ENCODE measurements around the gene TAOK3. TPM values are rescaled to one million over a fixed set of nuclear protein-coding genes. Genes with fewer than 3 reads are reported as not detected.

The TAOK3 gene
- total RNA-seq, 1 donor from 2014 or later, result 1.1 TPM

GRCh38 chr12:118402251-118402650 is 29.5 kb upstream of the TAOK3 start:
- no peaks in the 10 kb centered on the region for H3K9me3 Mint-ChIP-seq
- peaks cover 3% of the 10 kb centered on the region for H3K36me3 ChIP-seq

GRCh38 chr12:118398940-118399339 is 26.2 kb upstream of the TAOK3 start:
- Histone ChIP-seq H3K27me3 (no peaks in the 10 kb centered on the region), H3K9ac (no peak overlapping the region), H3K4me2 (no peak overlapping the region), H2AFZ (replicated peaks) (no peak overlapping the region), H3K4me3 (no peak overlapping the region), H3F3A (ENCODE audit: low read depth) (no peaks in the 10 kb centered on the region), H3K9me3 (ENCODE audit: low read depth) (no peaks in the 10 kb centered on the region), H4K20me1 (ENCODE audit: low read depth) (peaks cover 5% of the 10 kb centered on the region), H3K36me3 (no peaks in the 10 kb centered on the region), H3K27ac (no peak overlapping the region), H3K79me2 (ENCODE audit: low read depth) (no peaks in the 10 kb centered on the region), H3K4me1 (no peaks in the 10 kb centered on the region)
- peaks cover 29% of the 10 kb centered on the region for H3K36me3 Mint-ChIP-seq
- no peaks in the 10 kb centered on the region for H3K4me1 Mint-ChIP-seq
- H3K27me3 Mint-ChIP-seq (ENCODE audit: insufficient read depth, low read depth), result no peaks in the 10 kb centered on the region
- no peak overlapping the region for H3K27ac Mint-ChIP-seq
- TF ChIP-seq EZH2 (IDR thresholded peaks at IDR 0.05), result no peak
- TF ChIP-seq EZH2phosphoT487 (IDR thresholded peaks at IDR 0.05), result no peak
- TF ChIP-seq CTCF (IDR thresholded peaks at IDR 0.05), result no peak
- no peaks in the 10 kb centered on the region for H3K9me3 Mint-ChIP-seq
- no peak overlapping the region for H3K4me3 Mint-ChIP-seq
- no peak for DNase-seq (ENCODE audit: low spot score)

More at GRCh38 chr12:118402251-118402650, 29.5 kb upstream of the TAOK3 start:
- H3K4me3 ChIP-seq, result no peak overlapping the region
- no peak for TF ChIP-seq EZH2phosphoT487 (IDR thresholded peaks at IDR 0.05)
- no peak for TF ChIP-seq CTCF (IDR thresholded peaks at IDR 0.05)
- TF ChIP-seq EZH2 (IDR thresholded peaks at IDR 0.05), result no peak
- peaks cover 12% of the 10 kb centered on the region for H4K20me1 ChIP-seq (ENCODE audit: low read depth)
- Mint-ChIP-seq H3K27ac (no peak overlapping the region), H3K27me3 (ENCODE audit: insufficient read depth, low read depth) (no peaks in the 10 kb centered on the region), H3K36me3 (peaks cover 22% of the 10 kb centered on the region), H3K4me1 (no peaks in the 10 kb centered on the region), H3K4me3 (no peak overlapping the region)
- H3K4me2 ChIP-seq, result no peak overlapping the region
- H2AFZ ChIP-seq (replicated peaks), result no peak overlapping the region
- H3K27me3 ChIP-seq, result no peaks in the 10 kb centered on the region
- H3K9me3 ChIP-seq (ENCODE audit: low read depth), result no peaks in the 10 kb centered on the region
- H3K9ac ChIP-seq, result no peak overlapping the region
- no peak overlapping the region for H3K27ac ChIP-seq
- no peaks in the 10 kb centered on the region for H3K79me2 ChIP-seq (ENCODE audit: low read depth)
- H3K4me1 ChIP-seq, result no peaks in the 10 kb centered on the region
- H3F3A ChIP-seq (ENCODE audit: low read depth), result peaks cover 7% of the 10 kb centered on the region
- DNase-seq (ENCODE audit: low spot score), result no peak

GRCh38 chr12:118398524-118398923 is 25.8 kb upstream of the TAOK3 start:
- no peaks in the 10 kb centered on the region for H3K36me3 ChIP-seq

More at GRCh38 chr12:118398524-118398923, 25.8 kb upstream of the TAOK3 start:
- Mint-ChIP-seq H3K36me3 (peaks cover 29% of the 10 kb centered on the region), H3K4me1 (no peaks in the 10 kb centered on the region), H3K27ac (no peak overlapping the region), H3K27me3 (ENCODE audit: insufficient read depth, low read depth) (no peaks in the 10 kb centered on the region), H3K9me3 (no peaks in the 10 kb centered on the region), H3K4me3 (no peak overlapping the region)
- Histone ChIP-seq H3K9ac (no peak overlapping the region), H3K4me1 (no peaks in the 10 kb centered on the region), H2AFZ (replicated peaks) (no peak overlapping the region), H3K79me2 (ENCODE audit: low read depth) (no peaks in the 10 kb centered on the region), H3K27me3 (no peaks in the 10 kb centered on the region), H3K9me3 (ENCODE audit: low read depth) (no peaks in the 10 kb centered on the region), H3F3A (ENCODE audit: low read depth) (no peaks in the 10 kb centered on the region), H3K27ac (no peak overlapping the region), H4K20me1 (ENCODE audit: low read depth) (peaks cover 5% of the 10 kb centered on the region), H3K4me3 (no peak overlapping the region), H3K4me2 (no peak overlapping the region)
- no peak for DNase-seq (ENCODE audit: low spot score)
- TF ChIP-seq EZH2 (IDR thresholded peaks at IDR 0.05) (no peak), EZH2phosphoT487 (IDR thresholded peaks at IDR 0.05) (no peak), CTCF (IDR thresholded peaks at IDR 0.05) (no peak)
